Gastrocnemius medialis (tissue), 4 donors: ENCODE data around the gene KLF16. TPM values are rescaled to one million over a fixed set of nuclear protein-coding genes. Genes with fewer than 3 reads are reported as not detected.

Experiments used
- ATAC-seq, 2 donors: fragments of 150-250 bp; one replicate each; pipeline ENCODE4 v1.9.1; 2016
- DNase-seq, 2 donors: peaks; one replicate each; pipeline ENCODE4 v3.0.0-alpha.2; 2019
- H3K27ac ChIP-seq, 4 donors: fragments of 200-600 bp; sonication (generic); 1 replicate in 1 of 4; 2 replicates in 3 of 4; pipeline ENCODE4 v1.5.1; 2016 to 2018; ENCODE audit warnings: mild to moderate bottlenecking in 2 of 4, moderate library complexity in 1 of 4
- H3K27me3 ChIP-seq, 3 donors: fragments of 200-600 bp; sonication (generic) in 2 of 3; 1 replicate in 1 of 3; 2 replicates in 2 of 3; pipeline versions ENCODE4 v1.5.1 to v1.6.0; 2016 to 2019; ENCODE audit warnings: mild to moderate bottlenecking in 1 of 3, moderate library complexity in 1 of 3
- H3K36me3 ChIP-seq, 2 donors: fragments of 200-600 bp; sonication (generic) in 1 of 2; one replicate each; pipeline ENCODE4 v1.5.1; 2017 to 2018
- H3K4me1 ChIP-seq, 2 donors: fragments of 200-600 bp; sonication (generic) in 1 of 2; one replicate each; pipeline ENCODE4 v1.5.1; 2016 to 2017; ENCODE audit warnings: mild to moderate bottlenecking in 2 of 2
- H3K4me3 ChIP-seq, 4 donors: fragments of 200-600 bp; sonication (generic) in 3 of 4; 1 replicate in 1 of 4; 2 replicates in 3 of 4; pipeline ENCODE4 v1.5.1; 2016 to 2019; ENCODE audit warnings: mild to moderate bottlenecking in 2 of 4
- H3K9me3 ChIP-seq, 3 donors: fragments of 200-600 bp; sonication (generic) in 2 of 3; 1 replicate in 1 of 3; 2 replicates in 2 of 3; pipeline ENCODE4 v1.5.1; 2016 to 2019
- CTCF ChIP-seq, 5 experiments: fragments of 450-650 bp in 3 of 5; fragments of 200-600 bp in 2 of 5; sonication (generic) in 2 of 5; IDR thresholded peaks in 4 of 5; conservative IDR thresholded peaks in 1 of 5; 1 replicate in 4 of 5; 2 replicates in 1 of 5; pipeline ENCODE4 v1.5.1; 2016 to 2019; ENCODE audit warnings: antibody characterized with exemption in 5 of 5, mild to moderate bottlenecking in 3 of 5, moderate library complexity in 3 of 5
- POLR2A ChIP-seq, 2 donors: fragments of 450-650 bp; IDR thresholded peaks; one replicate each; pipeline ENCODE4 v1.6.1; 2017; ENCODE audit warnings: antibody characterized with exemption in 2 of 2, mild to moderate bottlenecking in 2 of 2, moderate library complexity in 2 of 2
- in situ Hi-C, 4 donors: fragments of 200-750 bp; cut with MboI; loops; one replicate each; pipeline versions ENCODE4 v1.15.0 to v1.8.0; 2017; ENCODE audit warnings: low sequenced_read_pairs in 4 of 4
- intact Hi-C: fragments of 100-400 bp; cut with DNase I; formaldehyde crosslinking; loops from one replicate; pipeline ENCODE4 v1.15.1; 2023; ENCODE audit warnings: low total_unique reads
- total RNA-seq, 4 donors: library from RNA; depleted of rRNA; stranded (reverse); fragments of >200 nt; gene quantifications; one replicate each; pipeline versions ENCODE4 v1.1.0 to v1.2.3, GENCODE V29; 2016

Gene KLF16
- total RNA-seq, 4 donors from 2014 or later, result 0.58 to 4.0 (median 1.4) TPM

- DNase-seq (no peak), ATAC-seq (no peak)
- no peak overlapping the region for H3K27ac ChIP-seq
These were observed 49.9 kb downstream of the KLF16 start for GRCh38 chr19:1813192-1814182.

DNA sequence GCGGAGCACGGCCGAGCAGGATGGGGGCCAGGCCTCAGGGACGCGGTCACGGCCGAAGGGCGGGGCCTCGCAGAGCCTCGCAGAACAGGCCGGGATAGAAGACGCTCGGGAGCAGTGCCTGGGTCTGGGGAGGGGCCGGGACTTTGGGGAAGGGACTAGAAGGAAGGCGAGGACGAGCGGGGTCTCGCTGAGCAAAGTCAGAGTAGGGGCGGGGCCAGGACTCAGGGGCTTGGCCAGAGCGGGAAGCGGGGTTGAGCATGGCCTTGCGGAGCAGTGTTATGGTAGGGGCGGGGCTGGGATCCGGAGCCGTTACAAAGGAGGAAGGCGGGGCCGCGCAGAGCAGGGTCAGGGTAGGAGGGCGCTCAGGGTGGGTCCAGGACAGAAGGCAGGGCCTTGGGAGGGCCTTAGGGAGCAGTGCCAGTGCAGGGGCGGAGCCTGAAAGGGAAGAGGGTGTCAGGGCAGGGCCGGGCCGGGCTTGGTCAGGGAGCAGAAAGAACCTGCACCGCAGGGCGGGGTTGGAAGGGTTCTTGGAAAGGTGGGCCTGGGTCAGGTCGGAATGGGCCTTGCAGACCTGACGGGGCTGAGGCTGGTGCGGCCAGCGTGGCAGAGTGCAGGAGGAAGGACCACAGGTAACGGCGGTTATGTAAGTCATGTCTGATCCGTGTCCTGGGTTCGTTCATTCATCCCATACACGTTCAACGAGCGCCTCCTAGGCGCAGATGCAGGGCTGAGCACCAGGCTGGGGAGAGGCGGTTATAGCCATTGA, 50.8 kb downstream of the KLF16 start:
- Histone ChIP-seq H3K27me3 (no peaks in the 10 kb centered on the region), H3K27ac (peak overlapping the region in 3 of 4 donors; percentile 42 to 67 (median 61)), H3K36me3 (peaks cover 0 to 26% of the 10 kb centered on the region in 2 donors), H3K9me3 (no peaks in the 10 kb centered on the region), H3K4me3 (peak overlapping the region; percentile 47 to 84 (median 66)), H3K4me1 (peaks cover 14 to 18% of the 10 kb centered on the region in 2 donors)
- ATAC-seq (peak; percentile 81 to 84), DNase-seq (peak; percentile 72 to 83)
- intact Hi-C loops (no loop called here), in situ Hi-C loops (no loop called here)
- TF ChIP-seq CTCF (IDR thresholded peaks at IDR 0.05 in 4 of 5, conservative IDR thresholded peaks at IDR 0.05 in 1 of 5), result peak in 3 of 5 experiments; percentile 9 to 32 (median 25)
- TF ChIP-seq POLR2A (IDR thresholded peaks at IDR 0.05), result peak in 1 of 2 donors; percentile 6

More at GRCh38 chr19:1813192-1814182, 49.9 kb downstream of the KLF16 start:
- H3K4me1 ChIP-seq, result peaks cover 14 to 18% of the 10 kb centered on the region in 2 donors
- TF ChIP-seq POLR2A (IDR thresholded peaks at IDR 0.05), result no peak
- TF ChIP-seq CTCF (IDR thresholded peaks at IDR 0.05 in 4 of 5, conservative IDR thresholded peaks at IDR 0.05 in 1 of 5), result no peak
- H3K27me3 ChIP-seq, result no peaks in the 10 kb centered on the region
- intact Hi-C loops, result no loop called here
- no peaks in the 10 kb centered on the region for H3K9me3 ChIP-seq
- in situ Hi-C loops, result no loop called here
- H3K4me3 ChIP-seq, result peak overlapping the region; percentile 47 to 84 (median 66)
- H3K36me3 ChIP-seq, result peaks cover 0 to 35% of the 10 kb centered on the region in 2 donors

GRCh38 chr19:1811942-1812425, 51.4 kb downstream of the KLF16 start, which contains the start of gene ATP8B3:
Gene ATP8B3 (minus strand): TSS chr19:1812276. CDS start chr19:1811736, 540 bp downstream.
- peaks cover 14 to 18% of the 10 kb centered on the region in 2 donors for H3K4me1 ChIP-seq
- intact Hi-C loops (no loop called here), in situ Hi-C loops (no loop called here)
- no peaks in the 10 kb centered on the region for H3K9me3 ChIP-seq
- peaks cover 0 to 20% of the 10 kb centered on the region in 2 donors for H3K36me3 ChIP-seq
- ATAC-seq (peak in 1 of 2 donors; percentile 13), DNase-seq (no peak)
- peak within 1 kb of the TSS; percentile 47 to 84 (median 66) for H3K4me3 ChIP-seq
- TF ChIP-seq CTCF (IDR thresholded peaks at IDR 0.05 in 4 of 5, conservative IDR thresholded peaks at IDR 0.05 in 1 of 5), result peak in 1 of 5 experiments; percentile 22
- no peak for TF ChIP-seq POLR2A (IDR thresholded peaks at IDR 0.05)
- H3K27me3 ChIP-seq, result no peaks in the 10 kb centered on the region
- peak within 1 kb of the TSS; percentile 39 to 67 (median 52) for H3K27ac ChIP-seq

DNA sequence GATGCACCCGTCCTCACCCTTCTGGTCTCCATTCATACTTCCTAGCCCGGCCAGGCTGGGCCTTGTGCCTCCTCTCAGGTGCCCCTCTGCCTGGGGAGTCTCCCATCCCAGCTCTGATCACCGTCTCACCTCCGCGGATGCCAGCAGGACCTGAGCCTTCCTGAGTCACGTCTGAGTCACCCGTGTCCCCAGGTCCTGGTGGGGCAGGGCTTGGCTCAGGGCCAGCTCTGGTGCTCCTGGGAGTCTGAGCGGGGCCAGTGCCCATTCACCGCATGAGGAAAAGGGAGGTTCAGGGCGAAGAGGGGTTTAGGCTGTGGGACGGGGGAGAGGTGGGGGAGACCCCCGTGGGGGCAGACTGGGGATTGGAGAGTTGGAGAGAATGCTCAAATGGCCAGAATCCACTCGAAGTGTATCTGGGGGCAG, 51.9 kb downstream of the KLF16 start:
- H3K27ac ChIP-seq, result peak overlapping the region; percentile 26 to 67 (median 40)
- in situ Hi-C loops, result no loop called here
- intact Hi-C loops, result no loop called here
- peak; percentile 20 to 57 for ATAC-seq
- peaks cover 0 to 15% of the 10 kb centered on the region in 2 donors for H3K36me3 ChIP-seq
- peak overlapping the region; percentile 47 to 84 (median 66) for H3K4me3 ChIP-seq
- peaks cover 14 to 18% of the 10 kb centered on the region in 2 donors for H3K4me1 ChIP-seq
- no peaks in the 10 kb centered on the region for H3K27me3 ChIP-seq
- no peaks in the 10 kb centered on the region for H3K9me3 ChIP-seq
- TF ChIP-seq POLR2A (IDR thresholded peaks at IDR 0.05) (no peak), CTCF (IDR thresholded peaks at IDR 0.05 in 4 of 5, conservative IDR thresholded peaks at IDR 0.05 in 1 of 5) (no peak)
- DNase-seq, result peak; percentile 19 to 75
